ENCODE measurements around the gene KRTAP19-1.
A peak's percentile ranks its signal among the peaks of the same experiment; 100 is the strongest.

Gene KRTAP19-1

GRCh38 chr21:30448514-30448913 lies 31.7 kb downstream of the KRTAP19-1 start:
- Mint-ChIP-seq H3K27me3 (no peaks in the 10 kb centered on the region), H3K27ac (no peak overlapping the region), H3K4me3 (no peak overlapping the region), H3K9me3 (no peaks in the 10 kb centered on the region), H3K36me3 (no peaks in the 10 kb centered on the region), H3K4me1 (peaks cover 2% of the 10 kb centered on the region)
- no peak for DNase-seq
- CTCF ChIA-PET: no interaction called here

- no peak for DNase-seq
- Mint-ChIP-seq H3K27ac (no peak overlapping the region), H3K9me3 (no peaks in the 10 kb centered on the region), H3K36me3 (no peaks in the 10 kb centered on the region), H3K27me3 (no peaks in the 10 kb centered on the region), H3K4me1 (peaks cover 2% of the 10 kb centered on the region), H3K4me3 (no peak overlapping the region)
- CTCF ChIA-PET: no interaction called here
These were observed 33.1 kb downstream of the KRTAP19-1 start for GRCh38 chr21:30447056-30447455.

- H3K27me3 Mint-ChIP-seq: no peaks in the 10 kb centered on the region
- CTCF ChIA-PET: no interaction called here
- H3K27ac Mint-ChIP-seq: no peak overlapping the region
- H3K4me1 Mint-ChIP-seq: peaks cover 2% of the 10 kb centered on the region
- no peak overlapping the region for H3K4me3 Mint-ChIP-seq
- no peaks in the 10 kb centered on the region for H3K36me3 Mint-ChIP-seq
- H3K9me3 Mint-ChIP-seq: no peaks in the 10 kb centered on the region
- no peak for DNase-seq
These were observed 36.0 kb downstream of the KRTAP19-1 start for GRCh38 chr21:30444204-30444603.

GRCh38 chr21:30443226-30443625 lies 36.9 kb downstream of the KRTAP19-1 start:
- H3K36me3 Mint-ChIP-seq: no peaks in the 10 kb centered on the region
- H3K9me3 Mint-ChIP-seq: no peaks in the 10 kb centered on the region
- no peak overlapping the region for H3K4me3 Mint-ChIP-seq
- CTCF ChIA-PET: no interaction called here
- H3K27ac Mint-ChIP-seq: no peak overlapping the region
- DNase-seq: no peak
- H3K27me3 Mint-ChIP-seq: no peaks in the 10 kb centered on the region
- H3K4me1 Mint-ChIP-seq: peaks cover 2% of the 10 kb centered on the region

DNA sequence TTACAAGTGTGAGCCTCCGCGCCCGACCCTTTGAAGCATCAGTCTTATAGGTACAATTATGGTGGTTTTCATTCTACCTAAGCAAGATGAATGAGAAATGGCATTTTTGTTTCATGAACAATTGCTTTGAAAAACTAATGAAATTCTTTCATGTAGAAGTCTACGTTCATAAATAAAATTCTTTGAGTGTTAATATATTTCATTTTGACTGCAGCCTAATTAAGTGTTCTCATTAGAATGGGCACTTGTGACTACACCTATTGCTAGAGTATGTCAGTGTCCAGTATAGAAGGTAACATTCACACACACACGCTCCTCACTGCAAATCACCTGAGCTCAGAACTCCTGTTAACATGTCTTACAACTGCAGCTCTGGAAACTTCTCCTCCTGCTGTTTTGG lies 40.2 kb downstream of the KRTAP19-1 start, which contains the start of gene KRTAP15-1:
Gene KRTAP15-1 (plus strand): TSS at position 301 of the 400 bp plus-strand sequence. CDS start 53 bp downstream, at position 354.
- DNase-seq: no peak
- no peaks in the 10 kb centered on the region for H3K36me3 Mint-ChIP-seq
- no peaks in the 10 kb centered on the region for H3K4me1 Mint-ChIP-seq
- no peak within 1 kb of the TSS for H3K27ac Mint-ChIP-seq
- no peak within 1 kb of the TSS for H3K4me3 Mint-ChIP-seq
- CTCF ChIA-PET: no interaction called here
- H3K27me3 Mint-ChIP-seq: no peaks in the 10 kb centered on the region
- no peaks in the 10 kb centered on the region for H3K9me3 Mint-ChIP-seq

- CTCF ChIA-PET: no interaction called here
These were observed 43.1 kb downstream of the KRTAP19-1 start for GRCh38 chr21:30437010-30437565.

DNA sequence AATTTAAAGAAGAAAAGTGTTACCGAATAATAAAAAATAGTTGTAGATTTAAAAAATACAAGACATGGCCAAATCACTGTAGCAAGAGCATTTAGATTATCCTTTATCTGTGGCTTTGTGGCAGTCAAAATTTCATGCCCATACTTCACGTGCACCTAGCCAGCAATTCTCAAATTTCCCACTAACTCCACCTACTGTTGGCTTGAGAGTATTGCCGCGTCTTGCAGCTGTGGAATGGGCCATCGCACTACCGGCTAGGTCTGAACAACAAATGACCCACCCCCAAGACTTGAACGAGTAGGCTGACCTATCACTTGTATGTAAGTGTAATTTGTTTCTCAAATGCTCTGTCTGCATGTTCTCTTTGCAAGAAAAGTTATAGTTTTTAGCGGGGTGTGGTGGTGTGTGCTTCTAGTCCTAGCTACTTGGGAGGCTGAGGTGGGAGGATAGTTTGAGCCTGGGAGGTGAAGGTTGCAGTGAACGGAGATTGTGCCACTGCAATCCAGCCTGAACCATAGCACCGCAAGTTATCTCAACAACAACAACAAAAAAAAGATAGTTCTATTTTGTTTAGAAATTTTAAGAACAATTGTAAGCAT lies 46.0 kb downstream of the KRTAP19-1 start:
- Mint-ChIP-seq H3K4me3 (no peak overlapping the region), H3K36me3 (no peaks in the 10 kb centered on the region), H3K4me1 (no peaks in the 10 kb centered on the region), H3K9me3 (no peaks in the 10 kb centered on the region), H3K27me3 (peaks cover 5% of the 10 kb centered on the region), H3K27ac (no peak overlapping the region)
- peak; percentile 23 for DNase-seq
- CTCF ChIA-PET: interaction anchor here (0.6 to 1.3 kb wide), 3 partner anchors 22 to 1344 kb away, joined by 3 to 4 read pairs (median 3); no protein-coding TSS in a partner anchor

More at GRCh38 chr21:30437010-30437565, 43.1 kb downstream of the KRTAP19-1 start:
- no peaks in the 10 kb centered on the region for H3K36me3 Mint-ChIP-seq
- H3K9me3 Mint-ChIP-seq: no peaks in the 10 kb centered on the region
- H3K4me1 Mint-ChIP-seq: no peaks in the 10 kb centered on the region
- H3K27me3 Mint-ChIP-seq: no peaks in the 10 kb centered on the region
- no peak overlapping the region for H3K4me3 Mint-ChIP-seq
- H3K27ac Mint-ChIP-seq: no peak overlapping the region
- DNase-seq: no peak

- CTCF ChIA-PET: no interaction called here
- peaks cover 5% of the 10 kb centered on the region for H3K27me3 Mint-ChIP-seq
- H3K36me3 Mint-ChIP-seq: no peaks in the 10 kb centered on the region
- DNase-seq: no peak
- H3K9me3 Mint-ChIP-seq: no peaks in the 10 kb centered on the region
- no peak within 1 kb of the TSS for H3K27ac Mint-ChIP-seq
- H3K4me3 Mint-ChIP-seq: no peak within 1 kb of the TSS
- no peaks in the 10 kb centered on the region for H3K4me1 Mint-ChIP-seq
These were observed 50.0 kb downstream of the KRTAP19-1 start, which contains the start of gene KRTAP13-4 for GRCh38 chr21:30430170-30430655. KRTAP13-4 (plus strand) TSS chr21:30430220; CDS start chr21:30430276, 56 bp downstream.

Data from activated naive CD4-positive, alpha-beta T cell treated with anti-CD3 and anti-CD28 coated beads, Interleukin-2, amount 10 ng/mL, durations not matched to agents 7 days and 5 days (primary cell).